Measurements from ENCODE around the gene IP6K1.
"Not testable (repeated sequence)": the region's sequence is repeated elsewhere in the genome, so short reads cannot be mapped to it uniquely, and the experiment has no call there.

IP6K1 gene

GRCh38 chr3:49712166-49712565 lies 74.2 kb downstream of the IP6K1 start:
- no peak for DNase-seq (ENCODE audit: low read depth in 2 of 2)

- no peak for DNase-seq (ENCODE audit: low read depth in 2 of 2)
Observed at GRCh38 chr3:49711489-49711888, 74.9 kb downstream of the IP6K1 start.

GRCh38 chr3:49709852-49710251 lies 76.5 kb downstream of the IP6K1 start:
- DNase-seq (ENCODE audit: low read depth in 2 of 2) = no peak

GRCh38 chr3:49707113-49707480 lies 79.2 kb downstream of the IP6K1 start:
- DNase-seq (ENCODE audit: low read depth in 2 of 2) = no peak

- no peak for DNase-seq (ENCODE audit: low read depth in 2 of 2)
Observed at GRCh38 chr3:49706456-49707112, 79.8 kb downstream of the IP6K1 start.

- DNase-seq (ENCODE audit: low read depth in 2 of 2) = no peak
Observed at GRCh38 chr3:49705390-49705960, 80.9 kb downstream of the IP6K1 start.

- DNase-seq (ENCODE audit: low read depth in 2 of 2) = no peak
Observed at GRCh38 chr3:49704629-49705028, 81.7 kb downstream of the IP6K1 start.

GRCh38 chr3:49703956-49704355 lies 82.4 kb downstream of the IP6K1 start:
- DNase-seq (ENCODE audit: low read depth in 2 of 2) = no peak

- peak; percentile 48 to 50 for DNase-seq (ENCODE audit: low read depth in 2 of 2)
Observed at GRCh38 chr3:49703443-49703927, 82.9 kb downstream of the IP6K1 start.

- DNase-seq (ENCODE audit: low read depth in 2 of 2) = no peak
Observed at GRCh38 chr3:49702672-49703071, 83.7 kb downstream of the IP6K1 start.

- DNase-seq (ENCODE audit: low read depth in 2 of 2) = no peak
Observed at GRCh38 chr3:49701388-49702077, 84.8 kb downstream of the IP6K1 start.

- DNase-seq (ENCODE audit: low read depth in 2 of 2) = no peak
Observed at GRCh38 chr3:49700453-49701128, 85.8 kb downstream of the IP6K1 start.

- no peak for DNase-seq (ENCODE audit: low read depth in 2 of 2)
Observed at GRCh38 chr3:49700014-49700413, 86.3 kb downstream of the IP6K1 start.

- DNase-seq (ENCODE audit: low read depth in 2 of 2) = no peak
Observed at GRCh38 chr3:49699281-49699979, 86.9 kb downstream of the IP6K1 start.

- DNase-seq (ENCODE audit: low read depth in 2 of 2) = not testable (repeated sequence)
Observed at GRCh38 chr3:49695350-49696015, 90.9 kb downstream of the IP6K1 start.

- DNase-seq (ENCODE audit: low read depth in 2 of 2) = not testable (repeated sequence)
Observed at GRCh38 chr3:49694409-49695070, 91.8 kb downstream of the IP6K1 start.

GRCh38 chr3:49691481-49691880 lies 94.9 kb downstream of the IP6K1 start:
- DNase-seq (ENCODE audit: low read depth in 2 of 2) = not testable (repeated sequence)

- not testable (repeated sequence) for DNase-seq (ENCODE audit: low read depth in 2 of 2)
Observed at GRCh38 chr3:49690856-49691255, 95.5 kb downstream of the IP6K1 start.

GRCh38 chr3:49689908-49690624 lies 96.3 kb downstream of the IP6K1 start:
- not testable (repeated sequence) for DNase-seq (ENCODE audit: low read depth in 2 of 2)
